Naive thymus-derived CD4-positive, alpha-beta T cell (primary cell): Measurements from ENCODE around the gene SSTR4. TPM values are rescaled to one million over a fixed set of nuclear protein-coding genes. Genes with fewer than 3 reads are reported as not detected.
"Not testable (repeated sequence)": the region's sequence is repeated elsewhere in the genome, so short reads cannot be mapped to it uniquely, and the experiment has no call there.

Experiments
- ATAC-seq: fragments of 150-1000 bp; cut with Tn5 transposase; 2 replicates; pipeline ENCODE4 v1.10.0; 2021; ENCODE audit warnings: mild to moderate bottlenecking, moderate library complexity
- CTCF ChIA-PET: fragments of 350-600 bp; sonication (Branson Sonifier 250); formaldehyde crosslinking; loops from one replicate; lab custom pipeline; 2021; ENCODE audit warnings: antibody characterized with exemption; lab: Charles Lee
- POLR2A ChIA-PET: fragments of 350-600 bp; sonication (Branson Sonifier 250); formaldehyde crosslinking; loops from one replicate; lab custom pipeline; 2021; ENCODE audit warnings: antibody characterized with exemption, inconsistent platforms; lab: Charles Lee
- DNase-seq, 9 donors: peaks; one replicate each; pipeline versions ENCODE4 v3.0.0 to v3.0.0-alpha.2; 2020 to 2022; ENCODE audit warnings: mixed read lengths in 1 of 9
- H3K27ac ChIP-seq: one replicate; pipeline ENCODE4 v1.7.0; 2013; ENCODE audit warnings: mild to moderate bottlenecking, low read depth, low read length, moderate library complexity
- H3K27me3 ChIP-seq, 2 donors: one replicate each; pipeline ENCODE4 v1.7.0; 2013; ENCODE audit warnings: low read length in 2 of 2, mild to moderate bottlenecking in 2 of 2, moderate library complexity in 2 of 2; ENCODE audit not compliant: control insufficient read depth in 2 of 2, insufficient read depth in 2 of 2
- H3K36me3 ChIP-seq, 3 experiments: 1 replicate in 2 of 3; 2 replicates in 1 of 3; pipeline ENCODE4 v1.7.0; 2013; ENCODE audit warnings: low read length in 3 of 3, mild to moderate bottlenecking in 3 of 3, moderate library complexity in 1 of 3; ENCODE audit not compliant: insufficient read depth in 3 of 3, control insufficient read depth in 2 of 3
- H3K4me1 ChIP-seq, 2 donors: one replicate each; pipeline ENCODE4 v1.7.0; 2013; ENCODE audit warnings: low read length in 2 of 2, mild to moderate bottlenecking in 2 of 2, moderate library complexity in 1 of 2; ENCODE audit not compliant: control insufficient read depth in 2 of 2, insufficient read depth in 2 of 2
- H3K4me3 ChIP-seq: 2 replicates; pipeline ENCODE4 v1.7.0; 2013; ENCODE audit warnings: mild to moderate bottlenecking, low read length
- H3K9me3 ChIP-seq, 3 experiments: 1 replicate in 2 of 3; 2 replicates in 1 of 3; pipeline ENCODE4 v1.7.0; 2013; ENCODE audit warnings: low read length in 3 of 3; ENCODE audit not compliant: control insufficient read depth in 2 of 3
- H3K27ac Mint-ChIP-seq, 9 donors: one replicate each; pipeline ENCODE4 v1.8.0; 2020 to 2022; ENCODE audit warnings: mixed read lengths in 9 of 9, mild to moderate bottlenecking in 8 of 9, moderate library complexity in 5 of 9, inconsistent platforms in 2 of 9
- H3K27me3 Mint-ChIP-seq, 5 donors: one replicate each; pipeline ENCODE4 v1.8.0; 2021 to 2022; ENCODE audit warnings: mixed read lengths in 5 of 5, mild to moderate bottlenecking in 1 of 5
- H3K36me3 Mint-ChIP-seq, 5 donors: one replicate each; pipeline ENCODE4 v1.8.0; 2020 to 2022; ENCODE audit warnings: mixed read lengths in 5 of 5, mild to moderate bottlenecking in 3 of 5, inconsistent platforms in 1 of 5
- H3K4me1 Mint-ChIP-seq, 7 donors: one replicate each; pipeline ENCODE4 v1.8.0; 2020 to 2022; ENCODE audit warnings: mixed read lengths in 7 of 7, mild to moderate bottlenecking in 3 of 7, inconsistent platforms in 1 of 7
- H3K4me3 Mint-ChIP-seq, 10 donors: one replicate each; pipeline ENCODE4 v1.8.0; 2020 to 2022; ENCODE audit warnings: mild to moderate bottlenecking in 10 of 10, mixed read lengths in 10 of 10, moderate library complexity in 6 of 10, inconsistent platforms in 2 of 10
- H3K9me3 Mint-ChIP-seq, 11 donors: one replicate each; pipeline ENCODE4 v1.8.0; 2020 to 2022; ENCODE audit warnings: mixed read lengths in 11 of 11, mild to moderate bottlenecking in 4 of 11, inconsistent platforms in 1 of 11, moderate library complexity in 1 of 11
- intact Hi-C, 2 donors: fragments of 100-400 bp; cut with micrococcal nuclease; formaldehyde crosslinking; loops; one replicate each; pipeline ENCODE4 v1.15.1; 2023
- polyA plus RNA-seq, 2 donors: library from polyadenylated mRNA; unstranded; fragments of 300-500 nt; fragmentation: Illumina TruSeq; gene quantifications; one replicate each; pipeline ENCODE4 v1.2.3, GENCODE V29; 2021
- total RNA-seq, 6 experiments: library from RNA in 5 of 6; stranded (reverse) in 5 of 6; gene quantifications; 1 replicate in 5 of 6; 2 replicates in 1 of 6; pipeline ENCODE4 v1.2.3 and lab custom pipeline; 2021 to 2026

Gene SSTR4
- total and polyA plus RNA-seq, 7 experiments from 2014 or later, result not detected

- CTCF ChIA-PET, result no interaction called here
- POLR2A ChIA-PET, result no interaction called here
These were observed 11.4 kb upstream of the SSTR4 start for GRCh38 chr20:23023621-23024177.

GRCh38 chr20:23024701-23025100, 10.4 kb upstream of the SSTR4 start:
- no peaks in the 10 kb centered on the region for H3K9me3 Mint-ChIP-seq
- CTCF ChIA-PET, result no interaction called here
- ATAC-seq (no peak), DNase-seq (no peak)
- H3K9me3 ChIP-seq, result no peaks in the 10 kb centered on the region
- intact Hi-C loops, result no loop called here
- peaks cover 0 to 3% (median 0%) of the 10 kb centered on the region in 7 donors for H3K4me1 Mint-ChIP-seq
- H3K27ac ChIP-seq, result no peak overlapping the region
- H3K4me3 Mint-ChIP-seq, result no peak overlapping the region
- H3K27ac Mint-ChIP-seq, result no peak overlapping the region
- peaks cover 0 to 15% (median 2%) of the 10 kb centered on the region in 5 donors for H3K27me3 Mint-ChIP-seq
- POLR2A ChIA-PET, result no interaction called here
- no peaks in the 10 kb centered on the region for H3K36me3 ChIP-seq
- no peak overlapping the region for H3K4me3 ChIP-seq
- H3K27me3 ChIP-seq, result no peaks in the 10 kb centered on the region
- no peaks in the 10 kb centered on the region for H3K36me3 Mint-ChIP-seq
- no peaks in the 10 kb centered on the region for H3K4me1 ChIP-seq

More at GRCh38 chr20:23023621-23024177, 11.4 kb upstream of the SSTR4 start:
- H3K27ac Mint-ChIP-seq, result no peak overlapping the region
- no peaks in the 10 kb centered on the region for H3K9me3 Mint-ChIP-seq
- Histone ChIP-seq H3K4me1 (no peaks in the 10 kb centered on the region), H3K9me3 (no peaks in the 10 kb centered on the region), H3K4me3 (no peak overlapping the region), H3K27me3 (no peaks in the 10 kb centered on the region), H3K36me3 (no peaks in the 10 kb centered on the region), H3K27ac (no peak overlapping the region)
- intact Hi-C loops, result no loop called here
- no peak for DNase-seq
- H3K4me3 Mint-ChIP-seq, result no peak overlapping the region
- ATAC-seq, result no peak
- peaks cover 0 to 15% (median 0%) of the 10 kb centered on the region in 5 donors for H3K27me3 Mint-ChIP-seq
- no peaks in the 10 kb centered on the region for H3K36me3 Mint-ChIP-seq
- H3K4me1 Mint-ChIP-seq, result peaks cover 0 to 3% (median 0%) of the 10 kb centered on the region in 7 donors

DNA sequence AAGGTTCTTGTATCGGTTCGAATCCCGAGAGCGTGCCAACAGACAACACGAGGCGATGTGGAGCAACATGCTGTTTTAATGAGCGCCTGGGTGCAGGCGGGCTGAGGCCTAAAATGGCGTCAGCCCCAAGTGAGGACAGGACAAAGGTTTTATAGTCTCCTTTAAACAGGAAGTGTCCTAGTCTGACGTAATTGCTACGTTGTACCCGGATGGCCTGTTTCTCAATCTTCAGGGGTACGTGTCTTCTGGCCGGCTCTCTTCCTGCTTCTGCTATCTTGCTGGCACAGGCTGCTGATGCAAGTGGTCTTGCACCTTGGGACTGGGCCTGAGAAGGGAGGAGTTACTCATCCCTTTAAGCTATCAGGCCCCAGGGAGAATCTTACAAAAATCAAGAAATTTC, 9.6 kb upstream of the SSTR4 start:
- POLR2A ChIA-PET, H3K9me3 Mint-ChIP-seq, H3K4me3 Mint-ChIP-seq, H3K27me3 ChIP-seq, H3K9me3 ChIP-seq, H3K36me3 Mint-ChIP-seq, intact Hi-C loops, H3K27ac Mint-ChIP-seq, CTCF ChIA-PET, H3K36me3 ChIP-seq, H3K27ac ChIP-seq, H3K4me1 Mint-ChIP-seq, DNase-seq, H3K4me3 ChIP-seq, H3K4me1 ChIP-seq: not testable (repeated sequence)
- H3K27me3 Mint-ChIP-seq, result peaks cover 0 to 15% (median 2%) of the 10 kb centered on the region in 5 donors
- ATAC-seq, result peak; percentile 41

- no peaks in the 10 kb centered on the region for H3K27me3 ChIP-seq
- Mint-ChIP-seq H3K36me3 (no peaks in the 10 kb centered on the region), H3K27me3 (peaks cover under 1 to 29% (median 7%) of the 10 kb centered on the region in 5 donors), H3K27ac (no peak overlapping the region), H3K9me3 (no peaks in the 10 kb centered on the region), H3K4me3 (no peak overlapping the region), H3K4me1 (peaks cover 0 to 3% (median 0%) of the 10 kb centered on the region in 7 donors)
- intact Hi-C loops, result no loop called here
- no peak for DNase-seq
- ATAC-seq, result peak; percentile 58
- H3K36me3 ChIP-seq, result no peaks in the 10 kb centered on the region
- no peak overlapping the region for H3K27ac ChIP-seq
- ChIA-PET POLR2A (no interaction called here), CTCF (no interaction called here)
- H3K4me1 ChIP-seq, result no peaks in the 10 kb centered on the region
- no peaks in the 10 kb centered on the region for H3K9me3 ChIP-seq
- no peak overlapping the region for H3K4me3 ChIP-seq
These were observed 7.4 kb upstream of the SSTR4 start for GRCh38 chr20:23027721-23028120.

DNA sequence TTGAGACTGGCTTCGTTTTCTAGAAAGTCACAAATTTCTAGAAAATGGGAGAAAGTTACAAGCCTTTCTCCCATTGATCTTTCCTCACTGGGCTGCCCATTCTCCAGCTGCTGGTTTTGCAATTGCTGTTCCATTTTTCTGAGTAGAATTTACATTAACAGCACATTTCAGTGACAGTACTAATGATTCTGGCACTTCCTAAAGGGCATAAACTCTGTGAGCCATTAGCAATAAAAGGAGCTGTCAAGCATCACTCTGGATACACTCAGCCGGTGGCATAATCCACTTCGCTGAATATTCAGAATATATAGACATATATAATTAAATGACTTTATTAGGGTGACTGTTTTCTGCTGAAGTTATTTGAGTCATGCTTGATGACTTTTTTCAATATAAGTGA, 6.7 kb upstream of the SSTR4 start:
- ChIA-PET CTCF (no interaction called here), POLR2A (no interaction called here)
- H3K9me3 Mint-ChIP-seq, result no peaks in the 10 kb centered on the region
- Histone ChIP-seq H3K36me3 (no peaks in the 10 kb centered on the region), H3K27ac (no peak overlapping the region), H3K9me3 (no peaks in the 10 kb centered on the region), H3K27me3 (no peaks in the 10 kb centered on the region), H3K4me1 (no peaks in the 10 kb centered on the region), H3K4me3 (no peak overlapping the region)
- intact Hi-C loops, result no loop called here
- H3K27me3 Mint-ChIP-seq, result peaks cover 7 to 36% (median 12%) of the 10 kb centered on the region in 5 donors
- H3K36me3 Mint-ChIP-seq, result no peaks in the 10 kb centered on the region
- H3K4me3 Mint-ChIP-seq, result no peak overlapping the region
- no peak for DNase-seq
- no peak overlapping the region for H3K27ac Mint-ChIP-seq
- peaks cover 0 to 3% (median 0%) of the 10 kb centered on the region in 7 donors for H3K4me1 Mint-ChIP-seq
- no peak for ATAC-seq

GRCh38 chr20:23029324-23029723, 5.8 kb upstream of the SSTR4 start:
- ChIA-PET POLR2A (no interaction called here), CTCF (no interaction called here)
- Histone ChIP-seq H3K27me3 (no peaks in the 10 kb centered on the region), H3K4me3 (no peak overlapping the region), H3K4me1 (no peaks in the 10 kb centered on the region), H3K27ac (no peak overlapping the region), H3K9me3 (no peaks in the 10 kb centered on the region), H3K36me3 (no peaks in the 10 kb centered on the region)
- ATAC-seq, result no peak
- Mint-ChIP-seq H3K36me3 (no peaks in the 10 kb centered on the region), H3K4me1 (no peaks in the 10 kb centered on the region), H3K4me3 (no peak overlapping the region), H3K27me3 (peaks cover 8 to 42% (median 14%) of the 10 kb centered on the region in 5 donors), H3K27ac (no peak overlapping the region), H3K9me3 (no peaks in the 10 kb centered on the region)
- no peak for DNase-seq
- intact Hi-C loops, result no loop called here

DNA sequence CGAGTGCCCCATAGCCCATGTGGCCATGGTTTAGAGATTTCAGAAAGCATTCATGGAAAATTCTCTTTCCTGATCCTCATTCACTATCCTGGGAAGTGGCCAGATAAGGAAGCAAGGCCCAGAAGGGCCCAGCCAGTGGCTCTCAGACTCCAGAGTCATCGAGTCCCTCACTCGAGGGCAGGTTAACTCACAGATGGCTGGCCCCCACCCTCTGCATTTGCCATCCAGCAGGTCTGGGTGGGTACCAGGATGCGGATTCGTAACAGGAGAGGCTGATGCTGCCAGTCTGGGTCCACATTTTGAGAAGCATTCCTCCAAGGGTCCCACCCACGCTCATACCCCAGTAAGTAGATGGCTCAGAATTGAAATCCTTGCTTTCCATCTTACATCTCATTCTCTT, 3.8 kb upstream of the SSTR4 start:
- Histone ChIP-seq H3K36me3 (no peaks in the 10 kb centered on the region), H3K9me3 (no peaks in the 10 kb centered on the region), H3K4me1 (no peaks in the 10 kb centered on the region), H3K27ac (no peak overlapping the region), H3K27me3 (no peaks in the 10 kb centered on the region), H3K4me3 (no peak overlapping the region)
- no peaks in the 10 kb centered on the region for H3K4me1 Mint-ChIP-seq
- ChIA-PET CTCF (no interaction called here), POLR2A (no interaction called here)
- H3K36me3 Mint-ChIP-seq, result no peaks in the 10 kb centered on the region
- H3K27me3 Mint-ChIP-seq, result peaks cover 8 to 38% (median 16%) of the 10 kb centered on the region in 5 donors
- DNase-seq (no peak), ATAC-seq (no peak)
- H3K9me3 Mint-ChIP-seq, result no peaks in the 10 kb centered on the region
- H3K4me3 Mint-ChIP-seq, result no peak overlapping the region
- no peak overlapping the region for H3K27ac Mint-ChIP-seq
- intact Hi-C loops, result no loop called here
